ENCODE data around the gene MAN1A1. TPM values are rescaled to one million over a fixed set of nuclear protein-coding genes. Genes with fewer than 3 reads are reported as not detected.

Gene MAN1A1
- total RNA-seq, 2 donors from 2014 or later = 25.2 to 26.6 TPM

GRCh38 chr6:119240257-119241110, 109.1 kb downstream of the MAN1A1 start:
- no peak overlapping the region for H3K4me3 Mint-ChIP-seq
- ATAC-seq (replicated peaks in 1 of 2) = no peak

GRCh38 chr6:119237177-119237715, 112.3 kb downstream of the MAN1A1 start:
- peaks cover 4 to 6% of the 10 kb centered on the region in 2 donors for H3K36me3 Mint-ChIP-seq (ENCODE audit: insufficient read depth in 2 of 2)
- ATAC-seq (replicated peaks in 1 of 2) (no peak), DNase-seq (no peak)
- no peak overlapping the region for H3K4me3 Mint-ChIP-seq
- H3K27ac Mint-ChIP-seq = no peak overlapping the region
- peaks cover 6% of the 10 kb centered on the region for H3K4me1 Mint-ChIP-seq (ENCODE audit: low read depth)
- H3K9me3 Mint-ChIP-seq = no peaks in the 10 kb centered on the region
- H3K27me3 Mint-ChIP-seq (ENCODE audit: low read depth) = no peaks in the 10 kb centered on the region

More at GRCh38 chr6:119240257-119241110, 109.1 kb downstream of the MAN1A1 start:
- peaks cover 4% of the 10 kb centered on the region for H3K4me1 Mint-ChIP-seq (ENCODE audit: low read depth)
- H3K9me3 Mint-ChIP-seq = no peaks in the 10 kb centered on the region
- no peak overlapping the region for H3K27ac Mint-ChIP-seq
- no peaks in the 10 kb centered on the region for H3K27me3 Mint-ChIP-seq (ENCODE audit: low read depth)
- no peak for DNase-seq
- peaks cover 4 to 6% of the 10 kb centered on the region in 2 donors for H3K36me3 Mint-ChIP-seq (ENCODE audit: insufficient read depth in 2 of 2)

GRCh38 chr6:119234941-119235340, 114.6 kb downstream of the MAN1A1 start:
- Mint-ChIP-seq H3K36me3 (ENCODE audit: insufficient read depth in 2 of 2) (peaks cover 4 to 8% of the 10 kb centered on the region in 2 donors), H3K27me3 (ENCODE audit: low read depth) (no peaks in the 10 kb centered on the region), H3K4me3 (no peak overlapping the region), H3K4me1 (ENCODE audit: low read depth) (peaks cover 6% of the 10 kb centered on the region), H3K9me3 (no peaks in the 10 kb centered on the region), H3K27ac (no peak overlapping the region)
- ATAC-seq (replicated peaks in 1 of 2) (no peak), DNase-seq (no peak)

GRCh38 chr6:119234457-119234856, 115.1 kb downstream of the MAN1A1 start:
- no peak overlapping the region for H3K27ac Mint-ChIP-seq
- no peaks in the 10 kb centered on the region for H3K27me3 Mint-ChIP-seq (ENCODE audit: low read depth)
- DNase-seq (peak; percentile 3 to 7), ATAC-seq (replicated peaks in 1 of 2) (peak; percentile 47 to 59)
- H3K9me3 Mint-ChIP-seq = no peaks in the 10 kb centered on the region
- H3K4me3 Mint-ChIP-seq = no peak overlapping the region
- peaks cover 4 to 8% of the 10 kb centered on the region in 2 donors for H3K36me3 Mint-ChIP-seq (ENCODE audit: insufficient read depth in 2 of 2)
- H3K4me1 Mint-ChIP-seq (ENCODE audit: low read depth) = peaks cover 6% of the 10 kb centered on the region

GRCh38 chr6:119233312-119233984, 116.1 kb downstream of the MAN1A1 start:
- ATAC-seq (replicated peaks in 1 of 2) (no peak), DNase-seq (no peak)
- no peak overlapping the region for H3K4me3 Mint-ChIP-seq
- no peaks in the 10 kb centered on the region for H3K9me3 Mint-ChIP-seq
- no peak overlapping the region for H3K27ac Mint-ChIP-seq
- H3K27me3 Mint-ChIP-seq (ENCODE audit: low read depth) = no peaks in the 10 kb centered on the region
- peaks cover 4 to 8% of the 10 kb centered on the region in 2 donors for H3K36me3 Mint-ChIP-seq (ENCODE audit: insufficient read depth in 2 of 2)
- H3K4me1 Mint-ChIP-seq (ENCODE audit: low read depth) = peaks cover 6% of the 10 kb centered on the region

- Mint-ChIP-seq H3K9me3 (no peaks in the 10 kb centered on the region), H3K27ac (no peak overlapping the region), H3K27me3 (ENCODE audit: low read depth) (no peaks in the 10 kb centered on the region), H3K36me3 (ENCODE audit: insufficient read depth in 2 of 2) (peaks cover 2 to 3% of the 10 kb centered on the region in 2 donors), H3K4me1 (ENCODE audit: low read depth) (peaks cover 6% of the 10 kb centered on the region), H3K4me3 (no peak overlapping the region)
- DNase-seq (no peak), ATAC-seq (replicated peaks in 1 of 2) (no peak)
Observed at GRCh38 chr6:119231394-119231793, 118.2 kb downstream of the MAN1A1 start.

- ATAC-seq (replicated peaks in 1 of 2) (no peak), DNase-seq (no peak)
- no peak overlapping the region for H3K27ac Mint-ChIP-seq
- peaks cover 4% of the 10 kb centered on the region for H3K4me1 Mint-ChIP-seq (ENCODE audit: low read depth)
- H3K9me3 Mint-ChIP-seq = no peaks in the 10 kb centered on the region
- no peak overlapping the region for H3K4me3 Mint-ChIP-seq
- no peaks in the 10 kb centered on the region for H3K27me3 Mint-ChIP-seq (ENCODE audit: low read depth)
- peaks cover 0 to 2% of the 10 kb centered on the region in 2 donors for H3K36me3 Mint-ChIP-seq (ENCODE audit: insufficient read depth in 2 of 2)
Observed at GRCh38 chr6:119230160-119230559, 119.4 kb downstream of the MAN1A1 start.

GRCh38 chr6:119227377-119227776, 122.2 kb downstream of the MAN1A1 start:
- Mint-ChIP-seq H3K27me3 (ENCODE audit: low read depth) (no peaks in the 10 kb centered on the region), H3K9me3 (no peaks in the 10 kb centered on the region), H3K4me1 (ENCODE audit: low read depth) (no peaks in the 10 kb centered on the region), H3K4me3 (no peak overlapping the region), H3K27ac (no peak overlapping the region), H3K36me3 (ENCODE audit: insufficient read depth in 2 of 2) (peaks cover 0 to 2% of the 10 kb centered on the region in 2 donors)
- DNase-seq = no peak
- no peak for ATAC-seq (replicated peaks in 1 of 2)

GRCh38 chr6:119226089-119226488, 123.5 kb downstream of the MAN1A1 start:
- H3K36me3 Mint-ChIP-seq (ENCODE audit: insufficient read depth in 2 of 2) = peaks cover 0 to 2% of the 10 kb centered on the region in 2 donors
- no peaks in the 10 kb centered on the region for H3K27me3 Mint-ChIP-seq (ENCODE audit: low read depth)
- H3K9me3 Mint-ChIP-seq = no peaks in the 10 kb centered on the region
- H3K27ac Mint-ChIP-seq = peak overlapping the region; percentile 57
- no peaks in the 10 kb centered on the region for H3K4me1 Mint-ChIP-seq (ENCODE audit: low read depth)
- no peak overlapping the region for H3K4me3 Mint-ChIP-seq
- no peak for ATAC-seq (replicated peaks in 1 of 2)
- DNase-seq = no peak

- H3K27ac Mint-ChIP-seq = no peak overlapping the region
- H3K4me3 Mint-ChIP-seq = no peak overlapping the region
- H3K4me1 Mint-ChIP-seq (ENCODE audit: low read depth) = no peaks in the 10 kb centered on the region
- H3K36me3 Mint-ChIP-seq (ENCODE audit: insufficient read depth in 2 of 2) = no peaks in the 10 kb centered on the region
- no peaks in the 10 kb centered on the region for H3K27me3 Mint-ChIP-seq (ENCODE audit: low read depth)
- DNase-seq = no peak
- ATAC-seq (replicated peaks in 1 of 2) = no peak
- H3K9me3 Mint-ChIP-seq = no peaks in the 10 kb centered on the region
Observed at GRCh38 chr6:119224095-119224701, 125.4 kb downstream of the MAN1A1 start.

- Mint-ChIP-seq H3K4me1 (ENCODE audit: low read depth) (no peaks in the 10 kb centered on the region), H3K9me3 (no peaks in the 10 kb centered on the region), H3K36me3 (ENCODE audit: insufficient read depth in 2 of 2) (no peaks in the 10 kb centered on the region), H3K27me3 (ENCODE audit: low read depth) (no peaks in the 10 kb centered on the region), H3K27ac (no peak overlapping the region), H3K4me3 (no peak overlapping the region)
- DNase-seq (no peak), ATAC-seq (replicated peaks in 1 of 2) (no peak)
Observed at GRCh38 chr6:119220452-119220851, 129.1 kb downstream of the MAN1A1 start.

GRCh38 chr6:119218548-119218947, 131.0 kb downstream of the MAN1A1 start:
- no peaks in the 10 kb centered on the region for H3K4me1 Mint-ChIP-seq (ENCODE audit: low read depth)
- H3K36me3 Mint-ChIP-seq (ENCODE audit: insufficient read depth in 2 of 2) = no peaks in the 10 kb centered on the region
- DNase-seq (no peak), ATAC-seq (replicated peaks in 1 of 2) (no peak)
- no peaks in the 10 kb centered on the region for H3K9me3 Mint-ChIP-seq
- H3K27ac Mint-ChIP-seq = no peak overlapping the region
- no peaks in the 10 kb centered on the region for H3K27me3 Mint-ChIP-seq (ENCODE audit: low read depth)
- no peak overlapping the region for H3K4me3 Mint-ChIP-seq
